ENCODE data around the gene EFNA2. TPM values are rescaled to one million over a fixed set of nuclear protein-coding genes. Genes with fewer than 3 reads are reported as not detected.
"Not testable (repeated sequence)": the region's sequence is repeated elsewhere in the genome, so short reads cannot be mapped to it uniquely, and the experiment has no call there.

The EFNA2 gene
- total RNA-seq, 1 donor from 2014 or later: 1.0 TPM

DNA sequence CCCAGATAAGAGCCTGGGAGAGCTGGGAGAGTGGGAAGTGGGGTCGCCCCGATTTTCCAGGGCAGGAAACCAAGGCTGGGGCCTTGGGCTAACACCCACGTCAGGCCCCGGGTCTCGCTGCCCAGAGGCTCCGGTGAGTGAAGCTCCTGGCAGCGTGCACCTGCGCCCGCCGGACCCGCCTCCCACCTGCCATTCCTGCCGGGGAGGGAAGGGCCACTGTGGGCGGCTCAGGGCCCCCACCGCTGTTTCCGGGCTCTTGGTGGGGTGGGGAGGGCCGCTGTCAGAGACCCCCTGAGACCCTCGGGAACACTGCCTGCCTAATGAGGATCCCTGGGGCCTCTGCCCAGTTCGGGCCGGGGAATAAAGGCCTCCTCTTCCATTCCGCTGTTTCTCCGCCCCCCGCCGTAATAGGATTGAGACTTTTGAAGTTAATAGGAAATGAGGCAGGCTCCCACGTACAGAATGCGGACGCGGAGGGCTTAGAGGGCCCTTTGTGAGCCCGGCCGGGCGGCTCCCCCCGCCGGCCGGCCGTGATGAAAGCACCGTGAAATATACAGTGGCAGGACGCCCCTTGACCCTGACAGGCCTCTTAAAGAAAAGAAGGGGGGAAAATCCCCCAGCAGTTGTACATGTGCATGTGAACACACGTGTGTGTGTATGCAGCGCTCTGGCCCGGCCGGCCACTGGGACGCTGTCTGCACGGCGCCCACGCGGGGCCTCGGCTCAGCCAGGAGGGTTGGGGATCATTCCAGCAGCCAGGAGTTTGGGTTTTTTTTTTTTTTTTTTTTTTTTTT is 33.2 kb downstream of the EFNA2 start:
- peaks cover 3 to 8% (median 4%) of the 10 kb centered on the region in 3 donors for H3K4me1 ChIP-seq (ENCODE audit: control insufficient read depth in 3 of 3, insufficient read depth in 3 of 3, low read length in 3 of 3)
- no peaks in the 10 kb centered on the region for H3K36me3 ChIP-seq (ENCODE audit: control insufficient read depth in 3 of 3, insufficient read depth in 3 of 3, low read length in 3 of 3)
- H3K27ac ChIP-seq (ENCODE audit: low read depth, low read length): no peak overlapping the region
- H3K9me3 ChIP-seq (ENCODE audit: control insufficient read depth in 3 of 3, low read length in 3 of 3): no peaks in the 10 kb centered on the region
- no peak overlapping the region for H3K9ac ChIP-seq (ENCODE audit: low read depth in 1 of 3, low read length in 3 of 3)
- no peak overlapping the region for H3K4me3 ChIP-seq (ENCODE audit: low read length in 3 of 3)
- H3K27me3 ChIP-seq (ENCODE audit: control insufficient read depth in 3 of 3, insufficient read depth in 3 of 3, low read length in 3 of 3): peaks cover 50 to 74% (median 58%) of the 10 kb centered on the region in 3 donors

DNA sequence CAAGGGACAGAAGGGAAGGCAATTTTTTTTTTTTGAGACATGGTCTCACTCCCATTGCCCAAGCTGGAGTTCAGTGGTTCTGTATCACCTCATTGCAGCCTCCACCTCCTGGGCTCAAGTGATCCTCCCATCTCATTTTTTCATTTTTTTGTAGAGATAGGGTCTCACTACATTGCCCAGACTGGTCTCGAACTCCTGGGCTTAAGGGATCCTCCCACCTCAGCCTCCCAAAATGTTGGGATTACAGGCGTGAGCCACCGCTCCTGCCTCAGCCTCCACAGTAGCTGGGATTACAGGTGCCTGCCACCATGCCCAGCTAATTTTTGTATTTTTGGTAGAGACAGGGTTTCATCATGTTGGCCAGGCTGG is 34.6 kb downstream of the EFNA2 start:
- H3K27ac ChIP-seq (ENCODE audit: low read depth, low read length); H3K9ac ChIP-seq (ENCODE audit: low read depth in 1 of 3, low read length in 3 of 3); H3K9me3 ChIP-seq (ENCODE audit: control insufficient read depth in 3 of 3, low read length in 3 of 3); H3K4me3 ChIP-seq (ENCODE audit: low read length in 3 of 3); H3K4me1 ChIP-seq (ENCODE audit: control insufficient read depth in 3 of 3, insufficient read depth in 3 of 3, low read length in 3 of 3); H3K36me3 ChIP-seq (ENCODE audit: control insufficient read depth in 3 of 3, insufficient read depth in 3 of 3, low read length in 3 of 3): not testable (repeated sequence)
- H3K27me3 ChIP-seq (ENCODE audit: control insufficient read depth in 3 of 3, insufficient read depth in 3 of 3, low read length in 3 of 3): peaks cover 54 to 76% (median 57%) of the 10 kb centered on the region in 3 donors

DNA sequence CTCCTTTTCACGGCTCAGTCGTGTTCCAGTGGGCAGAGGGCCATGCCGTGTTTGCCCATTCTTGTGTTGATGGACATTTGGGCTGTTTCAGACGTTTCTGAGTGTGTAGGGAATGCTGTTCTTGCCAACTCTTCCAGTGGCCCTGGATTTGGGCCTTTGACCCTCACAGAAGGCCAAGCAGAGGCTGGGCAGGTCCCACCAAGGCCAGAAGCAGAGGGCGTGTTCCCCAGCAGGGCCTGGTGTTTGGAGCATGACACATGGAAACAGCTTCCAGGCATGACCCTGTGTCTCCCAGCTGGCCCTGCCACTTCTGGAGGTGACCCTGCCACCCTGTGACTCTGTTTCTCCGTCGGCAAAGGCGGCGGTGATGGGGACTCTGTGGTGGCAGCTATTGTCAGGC is 35.9 kb downstream of the EFNA2 start:
- Histone ChIP-seq H3K9ac (ENCODE audit: low read depth in 1 of 3, low read length in 3 of 3) (no peak overlapping the region), H3K9me3 (ENCODE audit: control insufficient read depth in 3 of 3, low read length in 3 of 3) (no peaks in the 10 kb centered on the region), H3K27me3 (ENCODE audit: control insufficient read depth in 3 of 3, insufficient read depth in 3 of 3, low read length in 3 of 3) (peaks cover 54 to 75% (median 56%) of the 10 kb centered on the region in 3 donors), H3K36me3 (ENCODE audit: control insufficient read depth in 3 of 3, insufficient read depth in 3 of 3, low read length in 3 of 3) (no peaks in the 10 kb centered on the region), H3K4me1 (ENCODE audit: control insufficient read depth in 3 of 3, insufficient read depth in 3 of 3, low read length in 3 of 3) (peaks cover 0 to 2% (median 0%) of the 10 kb centered on the region in 3 donors), H3K27ac (ENCODE audit: low read depth, low read length) (no peak overlapping the region), H3K4me3 (ENCODE audit: low read length in 3 of 3) (no peak overlapping the region)

DNA sequence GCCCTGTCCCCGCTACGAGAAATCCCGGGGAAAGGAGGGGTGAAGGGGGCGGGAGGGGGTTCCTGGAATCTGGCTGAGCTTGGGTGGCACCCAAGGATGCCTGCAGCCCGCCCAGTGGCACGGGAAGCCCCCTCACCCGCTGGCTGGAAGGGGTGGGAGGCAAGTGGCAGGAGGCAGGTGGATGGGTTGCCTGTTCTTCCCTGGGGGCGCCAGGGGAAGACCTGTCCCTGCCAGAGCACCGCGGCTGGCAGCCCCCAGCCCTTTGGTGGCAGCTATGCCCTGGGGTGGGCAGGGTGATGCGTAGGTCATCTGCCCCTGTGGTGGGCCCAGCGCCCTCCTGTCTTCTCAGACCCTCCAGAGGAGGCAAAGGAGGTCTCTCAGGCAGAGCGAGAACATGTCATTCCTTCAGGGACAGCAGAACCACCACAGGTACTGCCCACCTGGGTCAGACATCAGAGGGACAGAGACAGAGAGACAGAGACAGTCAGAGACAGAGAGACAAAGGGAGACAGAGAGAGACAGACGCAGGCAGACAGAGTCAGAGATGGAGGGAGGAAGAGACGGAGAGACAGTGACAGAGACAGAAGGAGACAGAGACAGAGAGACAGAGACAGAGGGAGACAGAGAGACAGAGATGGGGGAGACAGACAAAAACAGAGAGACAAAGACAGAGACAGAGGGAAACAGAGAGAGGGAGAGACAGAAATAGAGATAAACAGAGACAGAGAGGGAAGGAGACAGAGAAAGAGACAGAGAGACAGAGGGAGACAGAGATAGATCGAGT is 36.7 kb downstream of the EFNA2 start:
- peaks cover 46 to 71% (median 55%) of the 10 kb centered on the region in 3 donors for H3K27me3 ChIP-seq (ENCODE audit: control insufficient read depth in 3 of 3, insufficient read depth in 3 of 3, low read length in 3 of 3)

DNA sequence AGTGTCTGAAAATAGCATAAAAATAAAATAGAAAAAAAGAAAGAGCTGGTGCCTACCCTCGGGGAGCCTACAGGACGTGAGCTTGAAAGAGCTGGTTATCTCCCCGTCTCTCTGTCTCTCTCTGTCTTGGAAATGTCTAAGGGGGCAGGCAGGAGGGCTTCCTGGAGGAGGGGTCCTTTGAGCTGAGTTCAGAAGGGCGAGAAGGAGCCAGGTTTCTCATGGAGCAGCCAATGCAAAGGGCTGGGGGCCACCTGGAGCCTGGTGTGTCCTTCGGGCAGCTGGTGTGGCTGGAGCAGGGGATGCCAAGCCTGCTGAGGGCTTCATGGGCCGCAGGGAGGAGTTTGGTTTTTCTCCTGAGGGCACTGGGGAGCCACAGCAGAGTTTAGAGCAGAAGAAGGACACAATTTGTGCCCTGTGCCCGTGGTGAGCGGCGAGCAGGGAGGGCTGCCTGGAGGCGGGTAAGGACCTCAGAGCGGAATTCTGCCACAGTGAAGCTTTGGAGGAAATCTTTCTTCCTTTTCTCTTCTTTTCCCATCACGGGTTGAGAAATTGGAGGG is 38.7 kb downstream of the EFNA2 start:
- Histone ChIP-seq H3K27me3 (ENCODE audit: control insufficient read depth in 3 of 3, insufficient read depth in 3 of 3, low read length in 3 of 3) (peaks cover 35 to 57% (median 45%) of the 10 kb centered on the region in 3 donors), H3K4me3 (ENCODE audit: low read length in 3 of 3) (no peak overlapping the region), H3K9ac (ENCODE audit: low read depth in 1 of 3, low read length in 3 of 3) (peak overlapping the region in 1 of 3 donors; percentile 10)

More for the DNA sequence above, 36.7 kb downstream of the EFNA2 start:
- peaks cover 0 to 2% (median 0%) of the 10 kb centered on the region in 3 donors for H3K4me1 ChIP-seq (ENCODE audit: control insufficient read depth in 3 of 3, insufficient read depth in 3 of 3, low read length in 3 of 3)
- no peak overlapping the region for H3K9ac ChIP-seq (ENCODE audit: low read depth in 1 of 3, low read length in 3 of 3)
- no peaks in the 10 kb centered on the region for H3K9me3 ChIP-seq (ENCODE audit: control insufficient read depth in 3 of 3, low read length in 3 of 3)
- no peak overlapping the region for H3K4me3 ChIP-seq (ENCODE audit: low read length in 3 of 3)
- H3K27ac ChIP-seq (ENCODE audit: low read depth, low read length): no peak overlapping the region
- H3K36me3 ChIP-seq (ENCODE audit: control insufficient read depth in 3 of 3, insufficient read depth in 3 of 3, low read length in 3 of 3): no peaks in the 10 kb centered on the region

DNA sequence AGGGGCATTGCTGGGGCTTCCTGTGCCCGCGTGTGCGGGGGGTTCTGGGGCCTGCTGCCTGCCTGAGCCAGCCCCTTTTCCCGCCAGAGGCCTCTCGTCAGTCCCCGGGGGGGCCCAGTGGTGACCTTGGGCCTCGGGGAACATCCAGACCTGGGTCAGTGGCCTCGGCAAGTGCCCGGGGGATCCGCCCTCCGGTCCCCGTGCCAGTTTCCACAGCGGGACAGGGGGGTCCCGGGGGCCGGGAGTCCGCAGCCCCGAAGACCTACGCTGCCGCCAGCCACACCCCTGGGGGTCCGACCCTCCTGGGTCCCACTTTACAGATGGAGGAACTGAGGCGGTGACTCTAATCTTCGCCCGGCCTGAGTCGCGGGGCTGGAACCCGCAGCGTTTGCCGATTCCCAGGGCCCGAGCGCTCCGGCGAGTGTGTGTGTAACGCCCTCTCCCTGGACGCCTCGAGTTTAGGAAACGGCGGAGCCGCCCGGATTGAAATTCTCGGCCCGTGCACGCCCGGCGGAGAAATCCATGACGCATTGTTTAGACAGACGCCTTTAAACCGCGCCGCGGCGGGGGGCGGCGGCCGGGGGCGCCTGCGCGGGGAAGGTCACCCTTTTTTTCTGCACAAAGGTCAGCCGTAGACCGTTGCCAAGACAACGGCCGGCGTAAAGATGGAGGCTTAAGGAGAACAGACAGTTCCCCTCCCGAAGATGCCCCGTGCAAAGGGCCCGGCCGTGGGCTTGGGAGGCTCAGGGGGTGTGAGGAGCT is 39.3 kb downstream of the EFNA2 start:
- Histone ChIP-seq H3K4me1 (ENCODE audit: control insufficient read depth in 3 of 3, insufficient read depth in 3 of 3, low read length in 3 of 3) (peaks cover 0 to 2% (median 0%) of the 10 kb centered on the region in 3 donors), H3K27me3 (ENCODE audit: control insufficient read depth in 3 of 3, insufficient read depth in 3 of 3, low read length in 3 of 3) (peaks cover 33 to 57% (median 44%) of the 10 kb centered on the region in 3 donors), H3K36me3 (ENCODE audit: control insufficient read depth in 3 of 3, insufficient read depth in 3 of 3, low read length in 3 of 3) (no peaks in the 10 kb centered on the region), H3K9me3 (ENCODE audit: control insufficient read depth in 3 of 3, low read length in 3 of 3) (no peaks in the 10 kb centered on the region), H3K27ac (ENCODE audit: low read depth, low read length) (no peak overlapping the region), H3K4me3 (ENCODE audit: low read length in 3 of 3) (peak overlapping the region in 1 of 3 donors; percentile 29), H3K9ac (ENCODE audit: low read depth in 1 of 3, low read length in 3 of 3) (peak overlapping the region in 2 of 3 donors; percentile 10 to 50)

More for the DNA sequence above, 38.7 kb downstream of the EFNA2 start:
- Histone ChIP-seq H3K4me1 (ENCODE audit: control insufficient read depth in 3 of 3, insufficient read depth in 3 of 3, low read length in 3 of 3) (peaks cover 0 to 2% (median 0%) of the 10 kb centered on the region in 3 donors), H3K27ac (ENCODE audit: low read depth, low read length) (no peak overlapping the region), H3K36me3 (ENCODE audit: control insufficient read depth in 3 of 3, insufficient read depth in 3 of 3, low read length in 3 of 3) (no peaks in the 10 kb centered on the region), H3K9me3 (ENCODE audit: control insufficient read depth in 3 of 3, low read length in 3 of 3) (no peaks in the 10 kb centered on the region)

DNA sequence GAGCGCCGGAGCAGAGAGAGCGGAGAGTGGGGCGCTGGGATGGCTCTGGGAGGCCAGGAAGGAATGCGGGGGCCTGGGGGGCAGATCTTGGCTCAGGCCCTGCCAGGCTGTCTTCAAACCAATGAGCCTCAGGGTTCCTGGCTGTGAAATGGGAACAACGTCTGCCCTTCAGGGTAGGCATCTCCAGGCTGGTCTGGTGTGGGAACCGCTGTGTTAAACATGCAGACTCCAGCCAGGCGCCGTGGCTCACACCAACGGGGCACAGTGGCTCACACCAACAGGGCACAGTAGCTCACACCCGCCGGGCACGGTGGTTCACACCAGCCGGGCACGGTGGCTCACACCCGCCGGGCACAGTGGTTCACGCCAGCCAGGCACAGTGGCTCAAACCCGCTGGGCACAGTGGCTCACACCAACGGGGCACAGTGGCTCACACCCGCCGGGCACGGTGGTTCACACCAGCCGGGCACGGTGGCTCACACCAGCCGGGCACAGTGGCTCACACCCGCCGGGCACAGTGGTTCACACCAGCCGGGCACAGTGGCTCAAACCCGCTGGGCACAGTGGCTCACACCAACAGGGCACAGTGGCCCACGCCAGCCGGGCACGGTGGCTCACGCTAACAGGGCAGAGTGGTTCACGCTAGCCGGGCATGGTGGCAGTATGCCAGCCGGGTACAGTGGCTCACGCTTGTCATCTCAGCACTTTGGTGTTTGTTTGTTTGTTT is 40.1 kb downstream of the EFNA2 start:
- Histone ChIP-seq H3K9me3 (ENCODE audit: control insufficient read depth in 3 of 3, low read length in 3 of 3) (no peaks in the 10 kb centered on the region), H3K36me3 (ENCODE audit: control insufficient read depth in 3 of 3, insufficient read depth in 3 of 3, low read length in 3 of 3) (no peaks in the 10 kb centered on the region), H3K27ac (ENCODE audit: low read depth, low read length) (no peak overlapping the region), H3K27me3 (ENCODE audit: control insufficient read depth in 3 of 3, insufficient read depth in 3 of 3, low read length in 3 of 3) (peaks cover 30 to 58% (median 42%) of the 10 kb centered on the region in 3 donors), H3K9ac (ENCODE audit: low read depth in 1 of 3, low read length in 3 of 3) (peak overlapping the region in 1 of 3 donors; percentile 50), H3K4me3 (ENCODE audit: low read length in 3 of 3) (no peak overlapping the region), H3K4me1 (ENCODE audit: control insufficient read depth in 3 of 3, insufficient read depth in 3 of 3, low read length in 3 of 3) (peaks cover 0 to 2% (median 0%) of the 10 kb centered on the region in 3 donors)

DNA sequence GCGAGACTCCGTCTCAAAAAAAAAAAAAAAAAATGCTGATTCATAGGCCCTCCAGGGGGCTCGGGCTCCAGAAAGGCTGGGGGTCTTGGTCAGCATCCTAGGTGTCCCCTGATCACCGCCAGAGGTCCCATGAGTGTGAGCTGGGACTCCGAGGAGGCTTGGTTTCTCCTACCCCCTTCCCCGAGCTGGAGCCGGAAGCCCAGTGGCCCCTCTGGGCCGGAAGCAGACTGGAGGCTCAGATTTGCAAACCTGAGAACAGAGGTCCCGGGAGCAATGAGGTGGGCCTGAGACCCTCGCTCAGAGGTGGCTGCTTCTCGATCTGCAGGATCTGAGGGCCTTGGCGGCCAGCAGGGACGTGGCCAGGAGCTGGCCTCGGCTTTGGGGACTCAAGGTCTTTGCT is 41.5 kb downstream of the EFNA2 start:
- no peak overlapping the region for H3K4me3 ChIP-seq (ENCODE audit: low read length in 3 of 3)
- H3K4me1 ChIP-seq (ENCODE audit: control insufficient read depth in 3 of 3, insufficient read depth in 3 of 3, low read length in 3 of 3): peaks cover 0 to 2% (median 0%) of the 10 kb centered on the region in 3 donors
- H3K9ac ChIP-seq (ENCODE audit: low read depth in 1 of 3, low read length in 3 of 3): no peak overlapping the region
- no peaks in the 10 kb centered on the region for H3K36me3 ChIP-seq (ENCODE audit: control insufficient read depth in 3 of 3, insufficient read depth in 3 of 3, low read length in 3 of 3)
- no peak overlapping the region for H3K27ac ChIP-seq (ENCODE audit: low read depth, low read length)
- no peaks in the 10 kb centered on the region for H3K9me3 ChIP-seq (ENCODE audit: control insufficient read depth in 3 of 3, low read length in 3 of 3)
- peaks cover 31 to 56% (median 41%) of the 10 kb centered on the region in 3 donors for H3K27me3 ChIP-seq (ENCODE audit: control insufficient read depth in 3 of 3, insufficient read depth in 3 of 3, low read length in 3 of 3)

DNA sequence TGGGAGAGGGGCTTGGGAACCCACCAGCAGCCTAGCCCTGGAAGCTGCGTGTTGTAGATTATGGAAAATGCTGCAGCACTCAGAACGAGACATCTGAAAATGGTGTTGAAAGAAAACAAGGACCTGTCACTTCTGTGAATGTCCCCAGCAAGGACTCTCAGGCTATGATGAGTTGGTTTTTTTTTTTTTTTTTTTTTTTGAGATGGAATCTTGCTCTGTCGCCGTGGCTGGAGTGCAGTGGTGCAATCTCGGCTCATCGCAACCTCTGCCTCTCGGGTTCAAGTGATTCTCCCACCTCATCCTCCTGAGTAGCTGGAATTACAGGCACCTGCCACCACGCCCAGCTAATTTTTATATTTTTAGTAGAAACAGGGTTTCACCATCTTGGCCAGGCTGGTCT is 46.5 kb downstream of the EFNA2 start:
- not testable (repeated sequence) for H3K4me1 ChIP-seq (ENCODE audit: control insufficient read depth in 3 of 3, insufficient read depth in 3 of 3, low read length in 3 of 3); H3K4me3 ChIP-seq (ENCODE audit: low read length in 3 of 3); H3K9me3 ChIP-seq (ENCODE audit: control insufficient read depth in 3 of 3, low read length in 3 of 3); H3K36me3 ChIP-seq (ENCODE audit: control insufficient read depth in 3 of 3, insufficient read depth in 3 of 3, low read length in 3 of 3); H3K27ac ChIP-seq (ENCODE audit: low read depth, low read length); H3K9ac ChIP-seq (ENCODE audit: low read depth in 1 of 3, low read length in 3 of 3)
- H3K27me3 ChIP-seq (ENCODE audit: control insufficient read depth in 3 of 3, insufficient read depth in 3 of 3, low read length in 3 of 3): peaks cover 7 to 22% (median 10%) of the 10 kb centered on the region in 3 donors
